ENCODE results near the gene EDAR. TPM values are rescaled to one million over a fixed set of nuclear protein-coding genes. Genes with fewer than 3 reads are reported as not detected.

EDAR gene
- total and polyA plus RNA-seq, 10 of the 15 experiments (the other 5 are each of a cell fraction or from before 2014, with no cell fraction given), result 0.04 TPM; not detected in 9

DNA sequence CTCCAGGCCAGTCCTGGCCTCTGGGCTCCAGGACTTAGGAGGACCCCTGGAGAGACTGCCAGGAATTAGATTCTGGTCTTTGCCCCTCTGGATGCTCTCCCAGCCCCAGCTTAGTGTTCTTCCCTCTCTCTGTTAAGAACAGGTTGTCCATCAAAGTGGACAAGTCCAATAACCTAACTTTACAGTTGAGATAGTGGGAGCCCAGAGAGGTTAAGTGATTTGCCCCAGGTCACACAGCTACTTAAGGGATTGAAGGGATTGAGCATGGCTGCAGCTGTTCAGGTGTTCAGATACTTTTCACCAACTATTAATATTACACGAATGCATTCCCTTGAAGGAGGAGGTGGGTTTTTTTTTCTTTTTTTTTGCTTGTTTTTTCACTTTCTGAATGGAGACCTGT, 57.6 kb downstream of the EDAR start:
- Histone ChIP-seq H3K79me2 (ENCODE audit: control insufficient read depth, insufficient read depth, low read length) (no peaks in the 10 kb centered on the region), H3K4me2 (ENCODE audit: control insufficient read depth, insufficient read depth) (no peak overlapping the region), H2AFZ (ENCODE audit: control insufficient read depth, low read depth, low read length) (no peak overlapping the region), H3K4me1 (ENCODE audit: control insufficient read depth, insufficient read depth, low read length) (no peaks in the 10 kb centered on the region), H4K20me1 (ENCODE audit: control insufficient read depth, insufficient read depth) (no peaks in the 10 kb centered on the region), H3K36me3 (ENCODE audit: control insufficient read depth in 2 of 2, insufficient read depth in 2 of 2, low read length in 1 of 2) (no peaks in the 10 kb centered on the region), H3K27me3 (replicated peaks in 1 of 2; ENCODE audit: control insufficient read depth in 2 of 2, insufficient read depth in 2 of 2, low read length in 1 of 2) (no peaks in the 10 kb centered on the region; a peak in 1 of 4 replicates), H3K4me3 (no peak overlapping the region), H3K9me3 (replicated peaks; ENCODE audit: control insufficient read depth, insufficient read depth, low read length) (no peaks in the 10 kb centered on the region), H3K9ac (ENCODE audit: control insufficient read depth, insufficient read depth, low read length) (no peak overlapping the region), H3K27ac (ENCODE audit: control insufficient read depth, insufficient read depth) (no peak overlapping the region)
- intact Hi-C loops (cut with micrococcal nuclease; ENCODE audit: unreplicated experiment), result no loop called here
- in situ Hi-C loops (cut with MboI), result no loop called here
- no peak for DNase-seq (ENCODE audit: low read depth, low spot score)
- ChIA-PET RAD21 (ENCODE audit: unreplicated experiment) (no interaction called here), SMC1A (ENCODE audit: uncharacterized antibody, unreplicated experiment) (interaction anchor here (1.0 kb wide), 1 partner anchor 410 kb away, joined by 3 read pairs; no protein-coding TSS in a partner anchor), POLR2A (no interaction called here), CTCF (interaction anchor here (1.0 kb wide), 1 partner anchor 79 kb away, joined by 3 read pairs; no protein-coding TSS in a partner anchor)
- no peak for ATAC-seq
- FAIRE-seq, result no peak
- 0% methylated on average over 1 of the region's 1 CpG for WGBS (ENCODE audit: insufficient coverage, insufficient replicate concordance, low lambda C conversion rate, missing lambda C conversion rate)
- TF ChIP-seq JUND (IDR thresholded peaks at IDR 0.05; ENCODE audit: low read depth, low read length), result no peak
- no peak for TF ChIP-seq TARDBP (IDR thresholded peaks at IDR 0.05; ENCODE audit: borderline replicate concordance)
- TF ChIP-seq, protein P1, sequence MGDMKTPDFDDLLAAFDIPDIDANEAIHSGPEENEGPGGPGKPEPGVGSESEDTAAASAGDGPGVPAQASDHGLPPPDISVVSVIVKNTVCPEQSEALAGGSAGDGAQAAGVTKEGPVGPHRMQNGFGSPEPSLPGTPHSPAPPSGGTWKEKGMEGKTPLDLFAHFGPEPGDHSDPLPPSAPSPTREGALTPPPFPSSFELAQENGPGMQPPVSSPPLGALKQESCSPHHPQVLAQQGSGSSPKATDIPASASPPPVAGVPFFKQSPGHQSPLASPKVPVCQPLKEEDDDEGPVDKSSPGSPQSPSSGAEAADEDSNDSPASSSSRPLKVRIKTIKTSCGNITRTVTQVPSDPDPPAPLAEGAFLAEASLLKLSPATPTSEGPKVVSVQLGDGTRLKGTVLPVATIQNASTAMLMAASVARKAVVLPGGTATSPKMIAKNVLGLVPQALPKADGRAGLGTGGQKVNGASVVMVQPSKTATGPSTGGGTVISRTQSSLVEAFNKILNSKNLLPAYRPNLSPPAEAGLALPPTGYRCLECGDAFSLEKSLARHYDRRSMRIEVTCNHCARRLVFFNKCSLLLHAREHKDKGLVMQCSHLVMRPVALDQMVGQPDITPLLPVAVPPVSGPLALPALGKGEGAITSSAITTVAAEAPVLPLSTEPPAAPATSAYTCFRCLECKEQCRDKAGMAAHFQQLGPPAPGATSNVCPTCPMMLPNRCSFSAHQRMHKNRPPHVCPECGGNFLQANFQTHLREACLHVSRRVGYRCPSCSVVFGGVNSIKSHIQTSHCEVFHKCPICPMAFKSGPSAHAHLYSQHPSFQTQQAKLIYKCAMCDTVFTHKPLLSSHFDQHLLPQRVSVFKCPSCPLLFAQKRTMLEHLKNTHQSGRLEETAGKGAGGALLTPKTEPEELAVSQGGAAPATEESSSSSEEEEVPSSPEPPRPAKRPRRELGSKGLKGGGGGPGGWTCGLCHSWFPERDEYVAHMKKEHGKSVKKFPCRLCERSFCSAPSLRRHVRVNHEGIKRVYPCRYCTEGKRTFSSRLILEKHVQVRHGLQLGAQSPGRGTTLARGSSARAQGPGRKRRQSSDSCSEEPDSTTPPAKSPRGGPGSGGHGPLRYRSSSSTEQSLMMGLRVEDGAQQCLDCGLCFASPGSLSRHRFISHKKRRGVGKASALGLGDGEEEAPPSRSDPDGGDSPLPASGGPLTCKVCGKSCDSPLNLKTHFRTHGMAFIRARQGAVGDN (IDR thresholded peaks at IDR 0.05), result no peak
- TF ChIP-seq ETV6 (conservative IDR thresholded peaks at IDR 0.05 in 1 of 2, IDR thresholded peaks at IDR 0.05 in 1 of 2; ENCODE audit: borderline replicate concordance in 1 of 2, low read depth in 1 of 2), result no peak
- TF ChIP-seq ZBED1 (IDR thresholded peaks at IDR 0.05; ENCODE audit: borderline replicate concordance), result no peak
- TF ChIP-seq, protein P2, sequence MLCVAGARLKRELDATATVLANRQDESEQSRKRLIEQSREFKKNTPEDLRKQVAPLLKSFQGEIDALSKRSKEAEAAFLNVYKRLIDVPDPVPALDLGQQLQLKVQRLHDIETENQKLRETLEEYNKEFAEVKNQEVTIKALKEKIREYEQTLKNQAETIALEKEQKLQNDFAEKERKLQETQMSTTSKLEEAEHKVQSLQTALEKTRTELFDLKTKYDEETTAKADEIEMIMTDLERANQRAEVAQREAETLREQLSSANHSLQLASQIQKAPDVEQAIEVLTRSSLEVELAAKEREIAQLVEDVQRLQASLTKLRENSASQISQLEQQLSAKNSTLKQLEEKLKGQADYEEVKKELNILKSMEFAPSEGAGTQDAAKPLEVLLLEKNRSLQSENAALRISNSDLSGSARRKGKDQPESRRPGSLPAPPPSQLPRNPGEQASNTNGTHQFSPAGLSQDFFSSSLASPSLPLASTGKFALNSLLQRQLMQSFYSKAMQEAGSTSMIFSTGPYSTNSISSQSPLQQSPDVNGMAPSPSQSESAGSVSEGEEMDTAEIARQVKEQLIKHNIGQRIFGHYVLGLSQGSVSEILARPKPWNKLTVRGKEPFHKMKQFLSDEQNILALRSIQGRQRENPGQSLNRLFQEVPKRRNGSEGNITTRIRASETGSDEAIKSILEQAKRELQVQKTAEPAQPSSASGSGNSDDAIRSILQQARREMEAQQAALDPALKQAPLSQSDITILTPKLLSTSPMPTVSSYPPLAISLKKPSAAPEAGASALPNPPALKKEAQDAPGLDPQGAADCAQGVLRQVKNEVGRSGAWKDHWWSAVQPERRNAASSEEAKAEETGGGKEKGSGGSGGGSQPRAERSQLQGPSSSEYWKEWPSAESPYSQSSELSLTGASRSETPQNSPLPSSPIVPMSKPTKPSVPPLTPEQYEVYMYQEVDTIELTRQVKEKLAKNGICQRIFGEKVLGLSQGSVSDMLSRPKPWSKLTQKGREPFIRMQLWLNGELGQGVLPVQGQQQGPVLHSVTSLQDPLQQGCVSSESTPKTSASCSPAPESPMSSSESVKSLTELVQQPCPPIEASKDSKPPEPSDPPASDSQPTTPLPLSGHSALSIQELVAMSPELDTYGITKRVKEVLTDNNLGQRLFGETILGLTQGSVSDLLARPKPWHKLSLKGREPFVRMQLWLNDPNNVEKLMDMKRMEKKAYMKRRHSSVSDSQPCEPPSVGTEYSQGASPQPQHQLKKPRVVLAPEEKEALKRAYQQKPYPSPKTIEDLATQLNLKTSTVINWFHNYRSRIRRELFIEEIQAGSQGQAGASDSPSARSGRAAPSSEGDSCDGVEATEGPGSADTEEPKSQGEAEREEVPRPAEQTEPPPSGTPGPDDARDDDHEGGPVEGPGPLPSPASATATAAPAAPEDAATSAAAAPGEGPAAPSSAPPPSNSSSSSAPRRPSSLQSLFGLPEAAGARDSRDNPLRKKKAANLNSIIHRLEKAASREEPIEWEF (IDR thresholded peaks at IDR 0.05; ENCODE audit: insufficient replicate concordance, low read depth, low read length), result no peak
- no peak for TF ChIP-seq MTA3 (IDR thresholded peaks at IDR 0.05; ENCODE audit: borderline replicate concordance, low read length)
- no peak for TF ChIP-seq RAD51 (IDR thresholded peaks at IDR 0.05)
- no peak for TF ChIP-seq NR2F1 (conservative IDR thresholded peaks at IDR 0.05)
- no TSS peak for BruUV-seq (replicated peaks)
